ENCODE measurements around the gene ZMYM3. TPM values are rescaled to one million over a fixed set of nuclear protein-coding genes. Genes with fewer than 3 reads are reported as not detected.
A peak's percentile ranks its signal among the peaks of the same experiment; 100 is the strongest.

ZMYM3 gene
- total and polyA plus RNA-seq, 9 of the 15 experiments (the other 6 are each of a cell fraction or from before 2014, with no cell fraction given), result 4.3 to 36.3 (median 16.8) TPM

GRCh38 chrX:71298119-71298518 is 44.2 kb upstream of the ZMYM3 start (continued):
- TF ChIP-seq ZBTB34 (CRISPR knock-in tag; IDR thresholded peaks at IDR 0.05), result no peak
- TF ChIP-seq IFI16 (CRISPR knock-in tag; IDR thresholded peaks at IDR 0.05), result no peak

GRCh38 chrX:71296806-71297205 is 42.9 kb upstream of the ZMYM3 start:
- H2AFZ ChIP-seq (ENCODE audit: low read depth, low read length), result no peak overlapping the region
- peaks cover 0 to 6% of the 10 kb centered on the region in 2 experiments; a peak in 3 of 5 replicates for H3K4me1 ChIP-seq (replicated peaks in 1 of 2; ENCODE audit: control insufficient read depth in 2 of 2, insufficient read depth in 2 of 2, low read length in 2 of 2)
- in situ Hi-C loops (cut with MboI) (no loop called here), intact Hi-C loops (cut with micrococcal nuclease) (no loop called here)
- no peak overlapping the region for H3K4me2 ChIP-seq (ENCODE audit: insufficient read depth, low read length)
- POLR2A ChIA-PET, result interaction anchor here (2.6 kb wide), 1 partner anchor 13 kb away, joined by 12 read pairs; the partner anchor contains the start of gene NONO
- H4K20me1 ChIP-seq (replicated peaks; ENCODE audit: control insufficient read depth, insufficient read depth, low read length), result 0 out of 2 replicates have a peak, but pooled peaks cover 3% of the 10 kb centered on the region
- peaks cover 12% of the 10 kb centered on the region for H3K79me2 ChIP-seq (ENCODE audit: control insufficient read depth, insufficient read depth, low read length)
- no peak overlapping the region for H3K27ac ChIP-seq (ENCODE audit: extremely low read depth, low read depth, low read length)
- H3K4me3 ChIP-seq, result no peak overlapping the region
- ATAC-seq (no peak), FAIRE-seq (no peak), DNase-seq (ENCODE audit: extremely low read depth in 1 of 4, low spot score in 3 of 4) (no peak)
- WGBS (ENCODE audit: insufficient coverage, low coverage, missing lambda C conversion rate), result 92% methylated on average over 6 of the region's 6 CpGs
- no peaks in the 10 kb centered on the region for H3K9me3 ChIP-seq (replicated peaks; ENCODE audit: control insufficient read depth, insufficient read depth, low read depth, low read length)
- no peaks in the 10 kb centered on the region for H3K27me3 ChIP-seq (ENCODE audit: control insufficient read depth in 2 of 2, insufficient read depth in 2 of 2, low read length in 2 of 2)
- CTCF ChIA-PET (ENCODE audit: low intra/inter-chr PET ratio), result no interaction called here
- no peaks in the 10 kb centered on the region for H3K9me1 ChIP-seq (ENCODE audit: control insufficient read depth, insufficient read depth, low read length)
- no peak overlapping the region for H3K9ac ChIP-seq (ENCODE audit: insufficient read depth in 1 of 2, low read depth in 2 of 2, low read length in 2 of 2)
- H3K36me3 ChIP-seq (ENCODE audit: control insufficient read depth, insufficient read depth, low read length), result peaks cover 82% of the 10 kb centered on the region
- TF ChIP-seq POLR2H (tag; IDR thresholded peaks at IDR 0.05; ENCODE audit: low read depth), result 0 out of 2 replicates have a peak, but pooled peaks have one; percentile 21
- TF ChIP-seq C11orf30 (IDR thresholded peaks at IDR 0.05; ENCODE audit: low read depth), result no peak
- no peak for TF ChIP-seq LCOR (CRISPR knock-in tag; IDR thresholded peaks at IDR 0.05)
- no peak for TF ChIP-seq JUN (IDR thresholded peaks at IDR 0.05; ENCODE audit: borderline replicate concordance, low read depth, low read length)
- no peak for TF ChIP-seq JUN (CRISPR knock-in tag; IDR thresholded peaks at IDR 0.05; ENCODE audit: borderline replicate concordance)
- TF ChIP-seq PYGO2 (tag; IDR thresholded peaks at IDR 0.05), result no peak
- BruUV-seq (replicated peaks), result no TSS peak

All from K562 (cell line).